ENCODE results near the gene L3MBTL3. TPM values are rescaled to one million over a fixed set of nuclear protein-coding genes. Genes with fewer than 3 reads are reported as not detected.

L3MBTL3 gene
- total and polyA plus RNA-seq, 10 of the 15 experiments (the other 5 are each of a cell fraction or from before 2014, with no cell fraction given), result 0.71 to 9.4 (median 6.2) TPM

DNA sequence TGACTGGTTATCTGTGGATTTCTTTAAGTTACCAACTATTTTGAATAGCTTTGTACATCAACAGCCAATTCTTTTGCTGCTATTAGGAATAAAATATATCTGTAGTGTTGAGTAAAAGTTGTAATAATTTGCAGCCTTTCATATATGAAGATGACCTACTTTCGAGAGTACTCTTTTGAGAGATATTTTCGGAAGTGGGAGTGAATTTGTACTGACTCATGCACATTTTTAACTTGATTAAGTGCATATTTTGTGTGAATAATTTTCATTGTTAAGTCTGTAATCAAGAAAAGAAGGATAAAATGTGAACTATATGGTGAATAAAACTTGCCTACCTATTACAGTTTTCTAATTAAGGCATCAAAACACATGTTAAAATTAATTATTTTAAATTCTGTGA, 51.9 kb downstream of the L3MBTL3 start (continued):
- TF ChIP-seq NBN (IDR thresholded peaks at IDR 0.05) (no peak), IRF4 (IDR thresholded peaks at IDR 0.05; ENCODE audit: low read depth, low read length) (no peak), MEF2A (IDR thresholded peaks at IDR 0.05; ENCODE audit: insufficient read depth, low read depth, low read length) (no peak)

DNA sequence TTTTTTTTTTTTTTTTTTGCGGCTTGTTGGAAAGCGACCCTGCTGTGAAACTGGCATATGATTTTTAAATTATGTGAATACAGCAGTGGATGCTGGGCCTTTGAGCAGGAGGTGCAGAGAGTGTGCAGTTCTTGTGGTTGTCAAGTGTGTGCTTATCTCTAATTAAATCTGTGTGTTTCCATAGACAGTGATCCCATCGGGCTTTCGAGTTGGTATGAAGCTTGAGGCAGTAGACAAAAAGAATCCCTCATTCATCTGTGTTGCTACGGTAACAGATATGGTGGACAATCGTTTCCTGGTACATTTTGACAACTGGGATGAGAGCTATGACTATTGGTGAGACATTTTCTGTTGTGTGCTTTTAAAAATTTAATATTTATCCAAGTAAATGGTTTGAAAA, 52.4 kb downstream of the L3MBTL3 start:
- Histone ChIP-seq H3K36me3 (ENCODE audit: control insufficient read depth in 2 of 2, insufficient read depth in 2 of 2, low read length in 1 of 2) (peaks cover 0 to 2% of the 10 kb centered on the region in 2 experiments; a peak in 1 of 4 replicates), H3K9me3 (replicated peaks; ENCODE audit: control insufficient read depth, insufficient read depth, low read length) (no peaks in the 10 kb centered on the region), H3K4me2 (ENCODE audit: control insufficient read depth, insufficient read depth) (no peak overlapping the region), H2AFZ (ENCODE audit: control insufficient read depth, low read depth, low read length) (no peak overlapping the region), H4K20me1 (ENCODE audit: control insufficient read depth, insufficient read depth) (no peaks in the 10 kb centered on the region), H3K9ac (ENCODE audit: control insufficient read depth, insufficient read depth, low read length) (no peak overlapping the region), H3K79me2 (ENCODE audit: control insufficient read depth, insufficient read depth, low read length) (no peaks in the 10 kb centered on the region), H3K4me3 (no peak overlapping the region), H3K4me1 (ENCODE audit: control insufficient read depth, insufficient read depth, low read length) (no peaks in the 10 kb centered on the region), H3K27ac (ENCODE audit: control insufficient read depth, insufficient read depth) (no peak overlapping the region), H3K27me3 (replicated peaks in 1 of 2; ENCODE audit: control insufficient read depth in 2 of 2, insufficient read depth in 2 of 2, low read length in 1 of 2) (no peaks in the 10 kb centered on the region)
- ChIA-PET RAD21 (ENCODE audit: unreplicated experiment) (interaction anchor here (0.6 to 1.0 kb wide), 3 partner anchors 41 to 785 kb away, joined by 3 read pairs; no protein-coding TSS in a partner anchor), SMC1A (ENCODE audit: uncharacterized antibody, unreplicated experiment) (interaction anchor here (0.9 to 1.3 kb wide), 3 partner anchors 15 to 251 kb away, joined by 3 read pairs; no protein-coding TSS in a partner anchor), POLR2A (interaction anchor here (0.7 kb wide), 1 partner anchor 220 kb away, joined by 5 read pairs; no protein-coding TSS in a partner anchor), CTCF (no interaction called here)
- no TSS peak for BruUV-seq (replicated peaks)
- WGBS (ENCODE audit: insufficient coverage, insufficient replicate concordance, low lambda C conversion rate, missing lambda C conversion rate), result 98% methylated on average over 5 of the region's 6 CpGs
- in situ Hi-C loops (cut with MboI) (no loop called here), intact Hi-C loops (cut with micrococcal nuclease; ENCODE audit: unreplicated experiment) (no loop called here)
- TF ChIP-seq NR2F1 (conservative IDR thresholded peaks at IDR 0.05) (no peak), TBL1XR1 (IDR thresholded peaks at IDR 0.05; ENCODE audit: low read depth, low read length) (no peak), ESRRA (IDR thresholded peaks at IDR 0.05; ENCODE audit: low read length) (no peak), CREM (IDR thresholded peaks at IDR 0.05; ENCODE audit: low read depth) (no peak)
- TF ChIP-seq, protein P1, sequence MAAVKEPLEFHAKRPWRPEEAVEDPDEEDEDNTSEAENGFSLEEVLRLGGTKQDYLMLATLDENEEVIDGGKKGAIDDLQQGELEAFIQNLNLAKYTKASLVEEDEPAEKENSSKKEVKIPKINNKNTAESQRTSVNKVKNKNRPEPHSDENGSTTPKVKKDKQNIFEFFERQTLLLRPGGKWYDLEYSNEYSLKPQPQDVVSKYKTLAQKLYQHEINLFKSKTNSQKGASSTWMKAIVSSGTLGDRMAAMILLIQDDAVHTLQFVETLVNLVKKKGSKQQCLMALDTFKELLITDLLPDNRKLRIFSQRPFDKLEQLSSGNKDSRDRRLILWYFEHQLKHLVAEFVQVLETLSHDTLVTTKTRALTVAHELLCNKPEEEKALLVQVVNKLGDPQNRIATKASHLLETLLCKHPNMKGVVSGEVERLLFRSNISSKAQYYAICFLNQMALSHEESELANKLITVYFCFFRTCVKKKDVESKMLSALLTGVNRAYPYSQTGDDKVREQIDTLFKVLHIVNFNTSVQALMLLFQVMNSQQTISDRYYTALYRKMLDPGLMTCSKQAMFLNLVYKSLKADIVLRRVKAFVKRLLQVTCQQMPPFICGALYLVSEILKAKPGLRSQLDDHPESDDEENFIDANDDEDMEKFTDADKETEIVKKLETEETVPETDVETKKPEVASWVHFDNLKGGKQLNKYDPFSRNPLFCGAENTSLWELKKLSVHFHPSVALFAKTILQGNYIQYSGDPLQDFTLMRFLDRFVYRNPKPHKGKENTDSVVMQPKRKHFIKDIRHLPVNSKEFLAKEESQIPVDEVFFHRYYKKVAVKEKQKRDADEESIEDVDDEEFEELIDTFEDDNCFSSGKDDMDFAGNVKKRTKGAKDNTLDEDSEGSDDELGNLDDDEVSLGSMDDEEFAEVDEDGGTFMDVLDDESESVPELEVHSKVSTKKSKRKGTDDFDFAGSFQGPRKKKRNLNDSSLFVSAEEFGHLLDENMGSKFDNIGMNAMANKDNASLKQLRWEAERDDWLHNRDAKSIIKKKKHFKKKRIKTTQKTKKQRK (IDR thresholded peaks at IDR 0.05; ENCODE audit: low read depth, low read length), result no peak
- TF ChIP-seq, protein P2, sequence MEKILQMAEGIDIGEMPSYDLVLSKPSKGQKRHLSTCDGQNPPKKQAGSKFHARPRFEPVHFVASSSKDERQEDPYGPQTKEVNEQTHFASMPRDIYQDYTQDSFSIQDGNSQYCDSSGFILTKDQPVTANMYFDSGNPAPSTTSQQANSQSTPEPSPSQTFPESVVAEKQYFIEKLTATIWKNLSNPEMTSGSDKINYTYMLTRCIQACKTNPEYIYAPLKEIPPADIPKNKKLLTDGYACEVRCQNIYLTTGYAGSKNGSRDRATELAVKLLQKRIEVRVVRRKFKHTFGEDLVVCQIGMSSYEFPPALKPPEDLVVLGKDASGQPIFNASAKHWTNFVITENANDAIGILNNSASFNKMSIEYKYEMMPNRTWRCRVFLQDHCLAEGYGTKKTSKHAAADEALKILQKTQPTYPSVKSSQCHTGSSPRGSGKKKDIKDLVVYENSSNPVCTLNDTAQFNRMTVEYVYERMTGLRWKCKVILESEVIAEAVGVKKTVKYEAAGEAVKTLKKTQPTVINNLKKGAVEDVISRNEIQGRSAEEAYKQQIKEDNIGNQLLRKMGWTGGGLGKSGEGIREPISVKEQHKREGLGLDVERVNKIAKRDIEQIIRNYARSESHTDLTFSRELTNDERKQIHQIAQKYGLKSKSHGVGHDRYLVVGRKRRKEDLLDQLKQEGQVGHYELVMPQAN (conservative IDR thresholded peaks at IDR 0.05), result no peak
- FAIRE-seq (no peak), DNase-seq (ENCODE audit: low read depth, low spot score) (no peak), ATAC-seq (no peak)
